Activated T-helper 1 cell treated with anti-CD3 and anti-CD28 coated beads, Interleukin-12 subunit alpha, Interleukin-12 subunit beta, Interleukin-2, Interleukin-4 antibody, amounts not matched to agents 30 ng/mL and 10 ng/mL and 1 ng/mL, durations not matched to agents 14 hours and 24 hours and 36 hours (primary cell): ENCODE results near the gene LMX1B. TPM values are rescaled to one million over a fixed set of nuclear protein-coding genes. Genes with fewer than 3 reads are reported as not detected.

Source experiments
- DNase-seq: peaks from one replicate; pipeline ENCODE4 v3.0.0; 2021; ENCODE audit warnings: low spot score
- H3K27ac Mint-ChIP-seq: one replicate; pipeline ENCODE4 v1.8.0; 2021; ENCODE audit warnings: mild to moderate bottlenecking, mixed read lengths
- H3K27me3 Mint-ChIP-seq: one replicate; pipeline ENCODE4 v1.8.0; 2022; ENCODE audit warnings: mild to moderate bottlenecking, moderate library complexity, mixed read lengths; ENCODE audit not compliant: insufficient read depth
- H3K36me3 Mint-ChIP-seq: one replicate; pipeline ENCODE4 v1.8.0; 2021; ENCODE audit warnings: low read depth, mixed read lengths
- H3K4me1 Mint-ChIP-seq: one replicate; pipeline ENCODE4 v1.8.0; 2021; ENCODE audit warnings: low read depth, mixed read lengths
- H3K4me3 Mint-ChIP-seq: one replicate; pipeline ENCODE4 v1.8.0; 2021; ENCODE audit warnings: mild to moderate bottlenecking, moderate library complexity, mixed read lengths
- H3K9me3 Mint-ChIP-seq: one replicate; pipeline ENCODE4 v1.8.0; 2021; ENCODE audit warnings: mixed read lengths
- intact Hi-C: fragments of 100-400 bp; cut with micrococcal nuclease; formaldehyde crosslinking; loops from one replicate; pipeline ENCODE4 v1.15.1; 2024
- total RNA-seq: library from RNA; stranded (reverse); gene quantifications from 2 replicates; pipeline ENCODE4 v1.2.3, GENCODE V29; 2022

The LMX1B gene
- total RNA-seq, 1 donor from 2014 or later, result not detected

DNA sequence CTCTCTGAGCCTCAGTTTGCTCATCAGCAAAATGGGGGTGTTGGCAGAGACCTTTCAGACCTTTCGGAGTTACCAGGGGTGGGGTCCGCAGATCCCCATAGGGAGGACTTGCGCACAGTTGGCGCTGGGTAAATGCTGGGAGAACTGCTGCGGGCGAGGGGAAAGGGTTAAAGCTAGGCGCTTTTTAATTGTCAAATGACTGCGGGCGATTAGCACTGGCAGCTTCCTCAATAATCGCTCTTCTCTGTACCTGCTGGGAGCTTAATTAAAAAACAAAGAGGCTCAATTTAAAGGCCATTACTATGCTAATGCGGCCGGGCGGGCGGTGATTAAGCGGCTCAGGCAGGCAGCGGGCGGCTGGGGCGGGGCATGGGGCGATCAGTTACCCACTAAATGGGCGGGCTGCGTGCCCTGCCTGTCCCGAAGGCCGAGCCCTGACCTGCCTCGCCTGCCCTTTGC, 63.0 kb downstream of the LMX1B start:
- Mint-ChIP-seq H3K4me3 (no peak overlapping the region), H3K36me3 (peaks cover 3% of the 10 kb centered on the region), H3K27me3 (peaks cover 68% of the 10 kb centered on the region), H3K4me1 (peaks cover 5% of the 10 kb centered on the region), H3K9me3 (no peaks in the 10 kb centered on the region), H3K27ac (no peak overlapping the region)
- intact Hi-C loops, result loop anchor here (2.0 kb wide), 1 partner anchor 52 kb away; no protein-coding TSS in a partner anchor
- DNase-seq, result no peak

GRCh38 chr9:126677188-126678084, 63.7 kb downstream of the LMX1B start:
- no peak for DNase-seq
- Mint-ChIP-seq H3K9me3 (no peaks in the 10 kb centered on the region), H3K4me3 (no peak overlapping the region), H3K36me3 (peaks cover 3% of the 10 kb centered on the region), H3K27ac (no peak overlapping the region), H3K4me1 (peaks cover 5% of the 10 kb centered on the region), H3K27me3 (peaks cover 67% of the 10 kb centered on the region)
- intact Hi-C loops, result loop anchor here (2.0 kb wide), 1 partner anchor 53 kb away; no protein-coding TSS in a partner anchor

DNA sequence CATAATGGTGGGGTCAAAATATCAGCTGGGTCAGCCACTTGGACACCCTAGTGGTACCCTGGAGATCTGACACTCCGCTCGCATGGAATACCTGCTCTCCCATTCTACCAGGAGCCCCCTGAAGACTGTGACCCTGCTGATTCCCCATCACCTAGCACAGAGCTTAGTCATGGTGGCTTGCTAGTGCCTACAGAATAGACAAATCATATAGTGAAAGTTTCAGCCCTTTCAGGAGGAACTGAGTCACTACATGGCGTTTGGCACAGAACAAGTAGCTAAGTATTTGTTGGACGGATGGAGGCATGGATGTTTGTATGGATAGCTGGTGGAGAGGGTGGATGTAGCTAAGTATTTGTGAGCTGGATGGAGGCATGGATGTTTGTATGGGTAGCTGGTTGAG, 65.3 kb downstream of the LMX1B start:
- no peak overlapping the region for H3K27ac Mint-ChIP-seq
- no peaks in the 10 kb centered on the region for H3K9me3 Mint-ChIP-seq
- intact Hi-C loops, result no loop called here
- peaks cover 3% of the 10 kb centered on the region for H3K36me3 Mint-ChIP-seq
- H3K4me3 Mint-ChIP-seq, result no peak overlapping the region
- H3K4me1 Mint-ChIP-seq, result peaks cover 5% of the 10 kb centered on the region
- DNase-seq, result no peak
- H3K27me3 Mint-ChIP-seq, result peaks cover 74% of the 10 kb centered on the region

- intact Hi-C loops, result no loop called here
- Mint-ChIP-seq H3K9me3 (no peaks in the 10 kb centered on the region), H3K27ac (no peak overlapping the region), H3K27me3 (peaks cover 73% of the 10 kb centered on the region), H3K4me3 (no peak overlapping the region), H3K4me1 (peaks cover under 1% of the 10 kb centered on the region), H3K36me3 (no peaks in the 10 kb centered on the region)
- no peak for DNase-seq
Measured at GRCh38 chr9:126681336-126681735, 67.6 kb downstream of the LMX1B start.

- no peaks in the 10 kb centered on the region for H3K4me1 Mint-ChIP-seq
- H3K36me3 Mint-ChIP-seq, result no peaks in the 10 kb centered on the region
- no peak for DNase-seq
- intact Hi-C loops, result no loop called here
- H3K27me3 Mint-ChIP-seq, result peaks cover 69% of the 10 kb centered on the region
- no peak overlapping the region for H3K27ac Mint-ChIP-seq
- H3K9me3 Mint-ChIP-seq, result no peaks in the 10 kb centered on the region
- no peak overlapping the region for H3K4me3 Mint-ChIP-seq
Measured at GRCh38 chr9:126682113-126682810, 68.5 kb downstream of the LMX1B start.

GRCh38 chr9:126682928-126683697, 69.4 kb downstream of the LMX1B start:
- H3K27ac Mint-ChIP-seq, result no peak overlapping the region
- H3K36me3 Mint-ChIP-seq, result no peaks in the 10 kb centered on the region
- no peaks in the 10 kb centered on the region for H3K4me1 Mint-ChIP-seq
- intact Hi-C loops, result no loop called here
- DNase-seq, result no peak
- H3K27me3 Mint-ChIP-seq, result peaks cover 63% of the 10 kb centered on the region
- H3K9me3 Mint-ChIP-seq, result no peaks in the 10 kb centered on the region
- H3K4me3 Mint-ChIP-seq, result no peak overlapping the region

GRCh38 chr9:126683698-126684044, 69.9 kb downstream of the LMX1B start:
- H3K4me3 Mint-ChIP-seq, result no peak overlapping the region
- H3K27ac Mint-ChIP-seq, result no peak overlapping the region
- no peaks in the 10 kb centered on the region for H3K4me1 Mint-ChIP-seq
- no peaks in the 10 kb centered on the region for H3K9me3 Mint-ChIP-seq
- no peak for DNase-seq
- peaks cover 59% of the 10 kb centered on the region for H3K27me3 Mint-ChIP-seq
- intact Hi-C loops, result no loop called here
- no peaks in the 10 kb centered on the region for H3K36me3 Mint-ChIP-seq

- Mint-ChIP-seq H3K9me3 (no peaks in the 10 kb centered on the region), H3K4me3 (no peak overlapping the region), H3K27me3 (peaks cover 56% of the 10 kb centered on the region), H3K36me3 (no peaks in the 10 kb centered on the region), H3K27ac (no peak overlapping the region), H3K4me1 (no peaks in the 10 kb centered on the region)
- no peak for DNase-seq
- intact Hi-C loops, result no loop called here
Measured at GRCh38 chr9:126684345-126684744, 70.6 kb downstream of the LMX1B start.

GRCh38 chr9:126684965-126685465, 71.3 kb downstream of the LMX1B start:
- no peaks in the 10 kb centered on the region for H3K9me3 Mint-ChIP-seq
- H3K27ac Mint-ChIP-seq, result no peak overlapping the region
- no peak for DNase-seq
- H3K4me1 Mint-ChIP-seq, result no peaks in the 10 kb centered on the region
- peaks cover 53% of the 10 kb centered on the region for H3K27me3 Mint-ChIP-seq
- intact Hi-C loops, result no loop called here
- no peaks in the 10 kb centered on the region for H3K36me3 Mint-ChIP-seq
- H3K4me3 Mint-ChIP-seq, result no peak overlapping the region

DNA sequence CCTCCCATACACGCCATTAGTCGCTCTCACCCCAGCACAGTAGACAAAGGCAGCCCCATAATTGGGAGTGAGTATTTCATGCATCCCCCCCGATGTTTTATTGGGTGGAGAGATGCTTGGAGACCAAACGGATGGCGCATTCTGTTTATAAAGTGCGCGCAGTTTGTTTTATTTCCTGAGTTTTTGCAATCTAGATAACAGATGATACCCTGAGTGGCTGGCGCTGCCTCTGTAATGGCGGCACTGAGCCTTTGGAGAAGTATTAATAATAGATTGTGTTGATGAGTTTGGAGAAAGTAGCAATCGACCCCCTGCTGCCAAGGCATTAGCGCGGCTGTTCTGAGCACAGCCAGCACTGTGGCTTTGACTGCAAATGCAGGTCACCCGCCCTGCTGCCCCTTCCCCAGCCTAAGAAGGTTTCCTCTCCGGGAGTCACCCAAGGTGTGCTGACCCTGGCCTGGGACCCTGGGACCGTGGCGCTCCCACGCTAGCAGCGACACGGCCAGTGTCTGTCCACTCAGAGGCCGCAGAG, 74.3 kb downstream of the LMX1B start:
- intact Hi-C loops, result no loop called here
- H3K4me1 Mint-ChIP-seq, result no peaks in the 10 kb centered on the region
- no peaks in the 10 kb centered on the region for H3K36me3 Mint-ChIP-seq
- no peak overlapping the region for H3K4me3 Mint-ChIP-seq
- H3K27ac Mint-ChIP-seq, result no peak overlapping the region
- DNase-seq, result no peak
- H3K9me3 Mint-ChIP-seq, result no peaks in the 10 kb centered on the region
- H3K27me3 Mint-ChIP-seq, result peaks cover 34% of the 10 kb centered on the region

DNA sequence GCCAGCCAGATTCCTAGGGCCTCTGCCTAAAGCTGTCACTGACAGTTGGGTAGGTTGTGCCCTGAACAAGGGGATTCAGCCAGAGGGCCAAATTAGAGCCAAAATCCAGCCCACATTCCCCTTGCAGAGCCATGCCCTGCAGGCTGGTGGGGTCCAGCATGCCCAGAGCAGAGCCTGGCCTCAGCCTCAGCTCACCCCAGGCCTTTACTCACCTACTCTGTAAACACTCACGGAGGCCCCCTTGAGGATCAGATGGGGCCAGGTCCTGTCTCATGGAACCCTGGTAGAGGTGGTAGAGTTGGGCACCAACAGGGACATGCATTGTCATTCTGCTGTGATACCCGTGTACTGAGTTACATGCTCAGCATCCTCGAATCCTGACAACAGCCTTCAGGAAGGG, 74.9 kb downstream of the LMX1B start:
- no peaks in the 10 kb centered on the region for H3K4me1 Mint-ChIP-seq
- H3K36me3 Mint-ChIP-seq, result no peaks in the 10 kb centered on the region
- no peak overlapping the region for H3K4me3 Mint-ChIP-seq
- no peak for DNase-seq
- H3K27me3 Mint-ChIP-seq, result peaks cover 30% of the 10 kb centered on the region
- intact Hi-C loops, result no loop called here
- H3K9me3 Mint-ChIP-seq, result no peaks in the 10 kb centered on the region
- H3K27ac Mint-ChIP-seq, result no peak overlapping the region

GRCh38 chr9:126689027-126689825, 75.5 kb downstream of the LMX1B start:
- Mint-ChIP-seq H3K27ac (no peak overlapping the region), H3K4me3 (no peak overlapping the region), H3K36me3 (no peaks in the 10 kb centered on the region), H3K4me1 (no peaks in the 10 kb centered on the region), H3K27me3 (peaks cover 24% of the 10 kb centered on the region), H3K9me3 (no peaks in the 10 kb centered on the region)
- no peak for DNase-seq
- intact Hi-C loops, result no loop called here
